Ovary (tissue), 9 donors: ENCODE measurements around the gene ADARB2. TPM values are rescaled to one million over a fixed set of nuclear protein-coding genes. Genes with fewer than 3 reads are reported as not detected.

ENCODE experiments used
- DNase-seq, 5 donors: peaks; one replicate each; pipeline ENCODE4 v3.0.0-alpha.2; 2019 to 2020
- H3K27ac ChIP-seq, 2 donors: fragments of 200-600 bp; one replicate each; pipeline versions ENCODE4 v1.5.1 to v1.8.0; 2019 to 2022
- H3K27me3 ChIP-seq: fragments of 200-600 bp; one replicate; pipeline ENCODE4 v1.8.0; 2022
- H3K36me3 ChIP-seq: fragments of 200-600 bp; sonication (generic); one replicate; pipeline ENCODE4 v1.5.1; 2019
- H3K4me1 ChIP-seq: one replicate; pipeline ENCODE4 v1.8.1; 2013; ENCODE audit warnings: mild to moderate bottlenecking, moderate library complexity; ENCODE audit not compliant: insufficient read depth
- H3K4me3 ChIP-seq: fragments of 200-600 bp; sonication (generic); one replicate; pipeline ENCODE4 v1.5.1; 2017
- H3K9me3 ChIP-seq, 2 donors: fragments of 200-600 bp in 1 of 2; sonication (generic) in 1 of 2; one replicate each; pipeline versions ENCODE4 v1.5.1 to v1.8.1; 2013 to 2019; ENCODE audit warnings: mild to moderate bottlenecking in 1 of 2, moderate library complexity in 1 of 2
- EP300 ChIP-seq: sonication (generic); formaldehyde crosslinking; IDR thresholded peaks from one replicate; pipeline ENCODE4 v1.6.1; 2017; ENCODE audit warnings: antibody characterized with exemption
- POLR2A ChIP-seq: fragments of 450-650 bp; IDR thresholded peaks from one replicate; pipeline ENCODE4 v1.6.1; 2017; ENCODE audit warnings: antibody characterized with exemption, mild to moderate bottlenecking, moderate library complexity
- WGBS, 3 donors: extraction: QIAGEN DNeasy Blood & Tissue Kit in 1 of 3; methylation state at CpG; one replicate each; pipeline versions ENCODE4 v1.1.5 to v1.1.7; 2013 to 2017; 5-methylcytosine and 5-hydroxymethylcytosine counted together
- intact Hi-C, 4 donors: fragments of 100-400 bp; cut with DNase I; formaldehyde crosslinking; loops; one replicate each; pipeline versions ENCODE4 v1.11.0 to v1.15.1; 2022 to 2023
- polyA plus RNA-seq, 2 donors: library from polyadenylated mRNA; stranded (reverse); fragments of 200-250 nt in 1 of 2; fragments of 350-450 nt in 1 of 2; fragmentation: Illumina TruSeq in 1 of 2; extraction: RNeasy Lipid Tissue Mini Kit (QIAGEN cat#74804) in 1 of 2; gene quantifications; one replicate each; pipeline ENCODE4 v1.2.3, GENCODE V29; 2013 to 2014
- total RNA-seq, 7 donors: library from RNA; depleted of rRNA in 2 of 7; stranded (reverse); fragments of >200 nt in 2 of 7; fragmentation: NEBNext Ultra II Directional in 3 of 7; extraction: Animal tissue kit (Norgen Biotek cat#: 25700) in 3 of 7; gene quantifications; one replicate each; pipeline versions ENCODE4 v1.1.0 to v1.2.4, GENCODE V29; 2016 to 2023
- TF ChIP-seq, protein P1 (sequence below), 3 donors: fragments of 450-650 bp in 2 of 3; fragments of 200-600 bp in 1 of 3; IDR thresholded peaks; one replicate each; pipeline versions ENCODE4 v1.5.1 to v1.8.0; 2016 to 2022; ENCODE audit warnings: antibody characterized with exemption in 3 of 3, mild to moderate bottlenecking in 1 of 3
- donor health status: DM: no; HTN: no; CAD: no; lungs with moderate emphysema.
- donor health status: DM: no; HTN: no; CAD: no.
- donor health status: Bipolar disorder and iron deficiency.
- donor health status: DM: yes; HTN: yes; CAD: no.
- donor health status: DM: no; HTN: no; CAD: no.
- donor health status: DM: yes; HTN: yes; CAD: no.

Gene ADARB2
- total and polyA plus RNA-seq, 9 donors, result 0.12 to 2.0 (median 0.36) TPM; not detected in 2

DNA sequence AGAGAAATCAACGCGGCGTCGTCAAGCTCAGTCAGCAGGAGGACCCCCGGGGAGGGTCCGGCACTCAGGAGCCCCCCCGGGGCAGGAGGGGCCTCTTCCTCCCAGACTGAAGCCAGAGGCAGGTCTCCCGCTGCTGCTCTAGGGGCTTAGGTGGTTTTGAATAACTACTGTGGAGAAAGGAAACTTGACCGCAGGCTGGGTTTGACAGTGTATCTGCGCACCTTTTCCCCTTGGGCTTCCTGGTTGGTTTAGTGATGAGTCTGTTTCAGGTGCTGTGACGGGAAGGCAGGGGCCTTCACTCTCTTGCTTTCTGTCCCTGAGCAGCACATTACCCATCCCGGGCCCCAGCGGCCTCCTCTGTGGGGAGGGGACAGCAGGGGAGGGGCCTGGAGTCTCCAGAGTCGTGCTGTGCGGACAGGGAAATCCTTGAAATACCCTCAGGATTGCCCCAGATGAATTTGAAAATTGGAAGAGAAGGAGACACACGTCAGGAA lies 262.2 kb downstream of the ADARB2 start:
- no peaks in the 10 kb centered on the region for H3K9me3 ChIP-seq
- H3K36me3 ChIP-seq, result no peaks in the 10 kb centered on the region
- no peak overlapping the region for H3K4me3 ChIP-seq
- DNase-seq, result no peak
- intact Hi-C loops, result no loop called here
- 27 to 35% (median 32%) methylated on average over 16 of the region's 16 CpGs for WGBS, 3 donors
- no peak overlapping the region for H3K27ac ChIP-seq
- TF ChIP-seq EP300, result no peak
- TF ChIP-seq, protein P1, sequence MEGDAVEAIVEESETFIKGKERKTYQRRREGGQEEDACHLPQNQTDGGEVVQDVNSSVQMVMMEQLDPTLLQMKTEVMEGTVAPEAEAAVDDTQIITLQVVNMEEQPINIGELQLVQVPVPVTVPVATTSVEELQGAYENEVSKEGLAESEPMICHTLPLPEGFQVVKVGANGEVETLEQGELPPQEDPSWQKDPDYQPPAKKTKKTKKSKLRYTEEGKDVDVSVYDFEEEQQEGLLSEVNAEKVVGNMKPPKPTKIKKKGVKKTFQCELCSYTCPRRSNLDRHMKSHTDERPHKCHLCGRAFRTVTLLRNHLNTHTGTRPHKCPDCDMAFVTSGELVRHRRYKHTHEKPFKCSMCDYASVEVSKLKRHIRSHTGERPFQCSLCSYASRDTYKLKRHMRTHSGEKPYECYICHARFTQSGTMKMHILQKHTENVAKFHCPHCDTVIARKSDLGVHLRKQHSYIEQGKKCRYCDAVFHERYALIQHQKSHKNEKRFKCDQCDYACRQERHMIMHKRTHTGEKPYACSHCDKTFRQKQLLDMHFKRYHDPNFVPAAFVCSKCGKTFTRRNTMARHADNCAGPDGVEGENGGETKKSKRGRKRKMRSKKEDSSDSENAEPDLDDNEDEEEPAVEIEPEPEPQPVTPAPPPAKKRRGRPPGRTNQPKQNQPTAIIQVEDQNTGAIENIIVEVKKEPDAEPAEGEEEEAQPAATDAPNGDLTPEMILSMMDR (IDR thresholded peaks at IDR 0.05), result no peak
- TF ChIP-seq POLR2A, result no peak
- H3K27me3 ChIP-seq, result no peaks in the 10 kb centered on the region
- H3K4me1 ChIP-seq, result no peaks in the 10 kb centered on the region

DNA sequence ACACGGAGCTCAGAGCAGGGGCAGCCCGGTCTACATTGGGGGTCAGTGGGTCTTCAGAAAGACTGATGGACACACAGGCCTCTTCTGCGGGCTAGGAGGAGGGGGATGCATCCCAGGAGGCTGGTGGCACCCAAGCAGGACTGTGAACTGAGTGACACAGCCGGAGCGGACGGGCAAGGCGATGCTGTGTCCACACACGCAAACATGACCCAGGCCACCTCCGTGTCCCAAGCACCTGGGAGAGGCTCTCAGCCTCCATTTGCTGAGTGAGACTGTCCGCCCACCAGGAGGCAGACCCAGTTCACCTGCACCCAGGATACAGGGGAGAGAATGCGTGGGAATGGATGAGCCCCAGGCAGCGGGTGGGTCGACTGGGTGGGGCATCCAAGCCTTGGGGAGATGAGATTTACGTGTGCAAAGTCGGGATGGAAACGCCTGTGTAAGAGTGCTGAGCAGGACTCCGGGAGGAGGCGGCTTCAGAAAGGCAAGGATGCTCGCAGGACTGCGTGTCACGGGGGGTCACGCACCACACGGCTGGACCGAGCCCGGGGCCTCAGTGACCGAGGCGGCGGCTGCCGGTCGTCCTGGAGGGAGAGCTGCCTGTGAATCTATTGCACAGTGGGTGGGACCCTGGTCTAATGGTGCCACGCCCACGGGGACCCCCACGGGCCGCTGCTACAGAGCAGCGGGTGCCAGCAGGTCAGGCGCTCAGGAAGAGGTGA lies 262.8 kb downstream of the ADARB2 start:
- H3K9me3 ChIP-seq, result no peaks in the 10 kb centered on the region
- 56 to 69% (median 65%) methylated on average over 36 of the region's 36 CpGs for WGBS, 3 donors
- no peaks in the 10 kb centered on the region for H3K27me3 ChIP-seq
- no peak overlapping the region for H3K4me3 ChIP-seq
- DNase-seq, result no peak
- no peaks in the 10 kb centered on the region for H3K36me3 ChIP-seq
- intact Hi-C loops, result no loop called here
- no peaks in the 10 kb centered on the region for H3K4me1 ChIP-seq
- H3K27ac ChIP-seq, result no peak overlapping the region
- TF ChIP-seq EP300, result no peak
- TF ChIP-seq, protein P1 (IDR thresholded peaks at IDR 0.05), result no peak

DNA sequence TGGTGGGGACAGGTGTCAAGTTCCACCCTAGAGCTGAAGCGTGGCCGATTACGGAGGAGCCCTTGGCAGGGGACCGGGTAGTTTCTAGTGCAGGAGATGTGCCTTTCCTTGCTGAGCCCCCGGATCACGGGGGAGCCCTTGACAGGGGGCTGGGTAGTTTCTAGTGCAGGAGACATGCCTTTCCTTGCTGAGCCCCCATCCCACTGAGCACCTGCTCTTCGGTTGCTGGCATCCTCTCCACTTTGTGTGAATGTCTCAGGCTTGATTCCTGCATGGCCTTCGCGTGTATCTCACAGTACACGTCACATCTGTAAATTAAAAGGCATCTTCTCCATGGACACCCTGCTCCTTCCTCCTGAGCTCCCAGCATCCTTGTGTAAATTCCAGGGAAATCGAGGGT lies 263.5 kb downstream of the ADARB2 start:
- H3K27ac ChIP-seq, result no peak overlapping the region
- no peak for DNase-seq
- H3K9me3 ChIP-seq, result no peaks in the 10 kb centered on the region
- H3K4me3 ChIP-seq, result no peak overlapping the region
- TF ChIP-seq EP300, result no peak
- no peak for TF ChIP-seq POLR2A
- TF ChIP-seq, protein P1 (IDR thresholded peaks at IDR 0.05), result no peak
- no peaks in the 10 kb centered on the region for H3K27me3 ChIP-seq
- H3K36me3 ChIP-seq, result no peaks in the 10 kb centered on the region
- H3K4me1 ChIP-seq, result no peaks in the 10 kb centered on the region
- whole genome bisulfite sequencing, 3 donors, result 66 to 68% (median 68%) methylated on average over 11 of the region's 11 CpGs
- intact Hi-C loops, result no loop called here

DNA sequence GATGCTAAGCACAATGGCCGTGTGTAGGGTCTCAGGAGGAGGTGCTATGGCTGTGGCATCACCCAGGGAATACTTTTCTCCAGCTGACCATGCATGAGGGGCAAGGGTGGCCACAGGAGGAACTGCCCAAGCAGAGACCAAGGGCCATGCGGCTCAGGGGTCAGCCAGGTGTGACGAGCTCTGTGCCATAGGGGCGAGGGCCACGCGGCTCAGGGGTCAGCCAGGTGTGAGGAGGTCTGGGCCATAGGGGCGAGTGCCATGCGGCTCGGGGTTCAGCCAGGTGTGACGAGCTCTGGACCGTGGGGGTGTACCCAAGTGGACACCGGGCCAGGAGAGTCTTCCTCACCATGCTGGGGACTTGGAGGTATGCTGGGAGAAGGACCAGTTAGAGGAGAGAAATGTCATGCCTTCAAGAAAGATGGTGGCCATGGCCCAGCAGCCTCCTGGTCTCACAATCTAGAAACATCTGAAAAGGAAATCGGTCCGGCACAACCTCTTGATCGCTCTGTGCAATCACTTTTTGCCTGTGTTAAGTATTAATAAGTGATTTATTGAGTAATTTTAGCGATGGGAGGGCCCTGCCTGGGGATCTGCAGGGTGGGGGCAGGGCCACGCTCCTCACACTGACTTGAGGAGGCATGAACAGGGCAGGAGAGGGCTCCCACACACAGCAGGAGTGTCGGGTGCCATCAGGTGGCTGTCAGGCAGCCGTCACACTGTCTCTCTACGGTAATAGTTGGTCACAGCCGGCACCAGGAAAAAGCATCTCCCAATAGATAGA lies 265.0 kb downstream of the ADARB2 start:
- Histone ChIP-seq H3K4me3 (no peak overlapping the region), H3K9me3 (no peaks in the 10 kb centered on the region), H3K4me1 (no peaks in the 10 kb centered on the region), H3K36me3 (no peaks in the 10 kb centered on the region), H3K27me3 (no peaks in the 10 kb centered on the region), H3K27ac (no peak overlapping the region)
- 83 to 89% (median 87%) methylated on average over 21 of the region's 21 CpGs for WGBS, 3 donors
- no peak for TF ChIP-seq POLR2A
- TF ChIP-seq, protein P1 (IDR thresholded peaks at IDR 0.05), result no peak
- no peak for TF ChIP-seq EP300
- intact Hi-C loops, result no loop called here
- DNase-seq, result no peak
